ENCODE measurements around the gene LAMB2.

The LAMB2 gene

DNA sequence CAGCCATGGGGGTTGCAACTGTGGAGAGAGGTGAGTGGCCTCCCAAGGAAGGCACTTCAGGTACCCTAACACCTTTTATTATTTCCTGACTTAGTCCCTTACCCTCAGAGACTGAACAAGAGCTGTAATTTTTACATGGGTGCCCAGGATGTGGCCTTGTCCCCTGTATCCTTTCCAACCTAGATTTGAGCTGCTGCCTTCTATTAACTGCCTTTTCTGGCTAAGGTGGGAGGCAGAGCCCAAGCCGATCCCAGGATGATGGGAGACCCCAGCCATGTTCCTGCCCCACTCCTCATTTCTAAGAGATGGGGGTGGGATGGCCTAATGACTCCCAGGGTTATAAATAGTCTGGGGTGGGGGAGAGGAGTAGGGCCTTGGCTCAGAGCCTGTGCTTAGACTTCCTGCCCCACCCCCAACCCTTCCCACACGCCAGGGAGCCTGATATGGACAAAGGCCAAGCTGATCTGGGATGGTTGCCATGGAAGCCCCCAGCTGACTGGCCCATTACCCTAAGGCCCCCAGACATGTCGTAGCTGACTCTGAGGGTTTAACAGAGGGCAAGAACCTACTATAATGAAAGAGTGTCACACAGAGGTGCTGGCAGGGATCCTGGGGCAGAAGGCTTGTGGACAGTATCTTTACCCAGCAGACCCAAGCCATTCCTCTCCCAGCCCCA is 40.4 kb upstream of the LAMB2 start:
- DNase-seq (ENCODE audit: low spot score) = no peak
- TF ChIP-seq, protein P1, sequence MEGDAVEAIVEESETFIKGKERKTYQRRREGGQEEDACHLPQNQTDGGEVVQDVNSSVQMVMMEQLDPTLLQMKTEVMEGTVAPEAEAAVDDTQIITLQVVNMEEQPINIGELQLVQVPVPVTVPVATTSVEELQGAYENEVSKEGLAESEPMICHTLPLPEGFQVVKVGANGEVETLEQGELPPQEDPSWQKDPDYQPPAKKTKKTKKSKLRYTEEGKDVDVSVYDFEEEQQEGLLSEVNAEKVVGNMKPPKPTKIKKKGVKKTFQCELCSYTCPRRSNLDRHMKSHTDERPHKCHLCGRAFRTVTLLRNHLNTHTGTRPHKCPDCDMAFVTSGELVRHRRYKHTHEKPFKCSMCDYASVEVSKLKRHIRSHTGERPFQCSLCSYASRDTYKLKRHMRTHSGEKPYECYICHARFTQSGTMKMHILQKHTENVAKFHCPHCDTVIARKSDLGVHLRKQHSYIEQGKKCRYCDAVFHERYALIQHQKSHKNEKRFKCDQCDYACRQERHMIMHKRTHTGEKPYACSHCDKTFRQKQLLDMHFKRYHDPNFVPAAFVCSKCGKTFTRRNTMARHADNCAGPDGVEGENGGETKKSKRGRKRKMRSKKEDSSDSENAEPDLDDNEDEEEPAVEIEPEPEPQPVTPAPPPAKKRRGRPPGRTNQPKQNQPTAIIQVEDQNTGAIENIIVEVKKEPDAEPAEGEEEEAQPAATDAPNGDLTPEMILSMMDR (IDR thresholded peaks at IDR 0.05; ENCODE audit: extremely low read depth, missing control alignments) = no peak

DNA sequence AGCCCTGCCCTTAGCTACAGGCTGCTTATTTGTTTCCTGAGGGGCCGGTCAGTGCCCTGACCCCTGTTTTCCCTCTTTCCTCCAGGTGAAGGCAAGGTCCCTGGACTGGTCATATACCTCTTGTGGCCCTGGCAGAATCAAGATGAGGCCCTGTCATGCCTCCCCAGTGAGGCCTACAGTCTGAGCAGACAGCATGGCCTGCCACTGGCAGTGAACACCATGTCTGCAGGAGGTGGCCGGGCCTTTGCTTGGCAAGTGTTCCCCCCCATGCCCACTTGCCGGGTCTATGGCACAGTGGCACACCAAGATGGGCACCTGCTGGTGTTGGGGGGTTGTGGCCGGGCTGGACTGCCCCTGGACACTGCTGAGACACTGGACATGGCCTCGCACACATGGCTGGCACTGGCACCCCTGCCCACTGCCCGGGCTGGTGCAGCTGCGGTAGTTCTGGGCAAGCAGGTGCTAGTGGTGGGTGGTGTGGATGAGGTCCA is 39.7 kb upstream of the LAMB2 start:
- TF ChIP-seq, protein P1 (IDR thresholded peaks at IDR 0.05; ENCODE audit: extremely low read depth, missing control alignments) = no peak
- no peak for DNase-seq (ENCODE audit: low spot score)

DNA sequence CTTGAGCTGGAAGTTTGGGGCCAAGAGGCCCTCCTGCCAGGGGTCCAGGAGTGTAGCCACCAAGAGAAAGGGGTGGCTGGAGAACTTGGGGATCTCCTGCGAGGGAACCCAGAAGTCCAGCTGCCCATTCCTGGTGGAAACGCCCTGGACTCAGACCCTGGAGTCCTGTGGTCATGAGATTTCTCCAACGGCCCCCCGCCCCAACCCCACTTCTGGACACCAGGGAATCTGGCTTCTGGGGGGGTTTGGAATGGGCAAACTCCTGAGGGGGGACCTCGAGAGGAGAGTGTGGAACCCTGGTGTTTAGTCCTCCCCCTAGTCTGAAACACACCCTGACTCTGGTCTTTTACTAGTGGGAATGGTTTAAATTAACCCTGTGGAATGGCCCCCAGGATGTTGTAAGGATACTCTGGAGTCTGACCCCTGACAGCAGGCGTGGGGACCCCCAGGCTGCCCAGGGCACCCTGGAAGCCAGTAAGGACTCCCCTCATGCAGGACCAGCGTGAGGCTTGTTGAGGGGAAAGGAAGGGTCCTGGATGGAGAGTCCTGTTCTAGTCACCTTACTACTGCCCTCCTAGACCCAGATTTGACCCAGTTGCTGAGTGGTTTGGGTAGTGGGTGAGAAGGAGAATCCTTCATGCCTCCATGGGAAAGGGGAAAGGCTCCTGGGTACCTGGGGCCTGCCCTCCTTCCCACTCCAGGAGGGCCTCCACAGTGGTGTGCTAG is 39.1 kb upstream of the LAMB2 start:
- no peak for DNase-seq (ENCODE audit: low spot score)
- TF ChIP-seq, protein P1 (IDR thresholded peaks at IDR 0.05; ENCODE audit: extremely low read depth, missing control alignments) = no peak

DNA sequence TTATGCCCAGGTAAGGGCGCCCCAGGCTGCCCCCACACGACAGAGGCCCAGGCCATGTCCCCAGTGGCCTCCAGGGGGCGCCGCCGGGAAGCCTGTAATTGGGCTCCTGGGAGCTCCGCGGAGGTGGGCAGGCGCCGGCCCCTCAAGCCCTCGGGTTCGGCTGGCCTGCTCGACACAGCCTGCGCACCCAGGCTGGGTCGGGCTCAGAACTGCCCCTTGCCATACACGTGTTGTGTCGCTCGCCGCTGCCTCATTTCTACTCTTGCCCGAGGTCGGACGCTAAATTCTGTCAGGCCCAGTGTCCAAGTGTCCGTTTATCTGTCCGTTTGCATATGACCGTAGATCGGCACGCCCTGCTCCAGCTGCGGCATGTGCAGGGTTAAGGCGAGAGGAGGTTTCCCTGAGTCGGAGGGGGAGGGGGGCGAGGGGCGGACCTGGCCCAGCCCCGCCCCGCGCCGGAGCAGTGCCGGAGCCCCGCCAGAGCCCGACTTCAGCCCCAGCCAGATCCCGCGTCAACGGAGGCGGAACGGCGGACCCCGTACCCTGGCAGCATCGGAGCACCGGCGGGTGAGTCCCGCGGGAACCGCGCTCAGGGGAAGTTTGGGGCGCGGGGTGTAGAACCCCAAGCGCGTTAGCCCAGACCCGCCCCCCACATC is 38.4 kb upstream of the LAMB2 start, which contains the start of gene KLHDC8B:
Gene KLHDC8B, plus strand, starts transcription at position 480 of the 656 bp plus-strand sequence. CDS start 1,172 bp downstream, outside the sequence.
- TF ChIP-seq, protein P1 (IDR thresholded peaks at IDR 0.05; ENCODE audit: extremely low read depth, missing control alignments) = peak; percentile 96
- peak; percentile 94 for DNase-seq (ENCODE audit: low spot score)

DNA sequence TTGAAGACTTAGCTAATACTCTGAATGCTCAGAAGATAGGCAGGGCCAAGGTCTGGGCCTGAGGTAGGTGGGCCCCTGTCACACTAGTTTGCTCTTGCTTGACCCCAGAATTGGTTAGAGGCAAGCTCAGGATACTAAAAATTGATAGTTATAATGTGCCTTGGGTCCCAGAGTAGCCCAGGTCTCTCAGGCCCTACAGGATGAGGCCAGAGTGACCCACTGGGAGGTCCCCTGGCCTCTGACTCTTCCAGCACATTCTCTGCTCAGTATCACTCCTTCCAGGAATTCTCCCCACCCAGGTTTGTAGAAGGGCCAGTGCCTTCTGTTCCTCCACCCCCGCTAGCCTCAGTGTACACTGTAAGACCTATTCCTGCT is 37.9 kb upstream of the LAMB2 start:
- TF ChIP-seq, protein P1 (IDR thresholded peaks at IDR 0.05; ENCODE audit: extremely low read depth, missing control alignments) = no peak
- DNase-seq (ENCODE audit: low spot score) = no peak

DNA sequence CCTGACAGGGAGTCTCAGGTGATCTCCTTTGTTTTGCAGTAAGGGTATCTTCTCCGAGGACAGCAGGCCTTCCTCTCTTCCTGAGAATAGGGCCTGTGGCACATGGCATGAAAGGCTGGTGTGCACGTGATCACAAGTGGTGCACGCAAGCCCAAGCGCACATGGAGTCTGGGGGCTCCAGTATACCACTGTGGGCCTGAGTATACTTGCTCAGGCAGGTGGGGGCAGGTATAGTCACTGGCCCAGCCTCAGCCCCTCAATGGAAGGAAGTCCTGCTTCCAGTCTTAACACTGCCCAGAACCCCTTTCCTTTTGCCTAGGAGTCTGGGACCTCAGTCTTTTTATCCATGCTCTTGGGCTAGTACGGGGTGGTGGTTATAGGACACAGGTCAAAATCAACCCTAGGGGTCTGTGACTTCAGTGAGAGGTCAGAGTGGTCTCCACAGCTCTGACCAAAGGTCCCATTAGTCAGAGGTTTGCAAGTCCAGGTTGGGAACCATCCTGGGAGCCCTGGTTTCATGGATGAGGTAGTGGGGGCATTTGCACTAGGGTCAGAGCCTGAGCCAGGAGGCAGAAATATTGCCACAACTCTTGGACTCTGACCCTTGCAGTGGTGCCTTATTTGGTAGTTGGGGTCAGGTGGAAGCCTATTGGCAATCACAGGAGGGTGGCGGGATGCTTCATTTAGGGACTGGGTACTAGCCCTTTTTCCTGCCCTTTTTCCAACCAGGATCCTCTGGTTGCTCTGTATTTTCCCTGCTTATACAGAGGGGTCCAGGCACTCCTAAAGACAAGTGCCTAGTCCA is 34.1 kb upstream of the LAMB2 start:
- TF ChIP-seq, protein P1 (IDR thresholded peaks at IDR 0.05; ENCODE audit: extremely low read depth, missing control alignments) = no peak
- no peak for DNase-seq (ENCODE audit: low spot score)
